RWPE2 (cell line): ENCODE results near the gene KRT24.

Experiments
- ATAC-seq: fragments of 200-7000 bp; cut with Tn5 transposase; 3 replicates; pipeline ENCODE4 v1.9.1; 2021; ENCODE audit warnings: low read depth
- DNase-seq: peaks from one replicate; pipeline ENCODE4 v3.0.0-alpha.2; 2020; ENCODE audit warnings: low spot score
- H3K27ac ChIP-seq: fragments of 450-650 bp; 2 replicates; pipeline ENCODE4 v1.5.1; 2017; ENCODE audit warnings: mild to moderate bottlenecking; ENCODE audit not compliant: poor library complexity, severe bottlenecking
- H3K27me3 ChIP-seq: fragments of 250-450 bp; sonication (Bioruptor Pico); 2 replicates; pipeline ENCODE4 v1.5.1; 2021; ENCODE audit warnings: mild to moderate bottlenecking, moderate library complexity; ENCODE audit not compliant: insufficient read depth, poor library complexity, severe bottlenecking
- H3K36me3 ChIP-seq: fragments of 250-450 bp; sonication (Bioruptor Pico); 2 replicates; pipeline ENCODE4 v1.5.1; 2020; ENCODE audit warnings: low read depth, mild to moderate bottlenecking, moderate library complexity
- H3K4me1 ChIP-seq: fragments of 250-450 bp; sonication (Bioruptor Pico); 2 replicates; pipeline ENCODE4 v1.5.1; 2021; ENCODE audit warnings: mild to moderate bottlenecking, moderate library complexity; ENCODE audit not compliant: insufficient read depth, poor library complexity, severe bottlenecking
- H3K4me3 ChIP-seq: fragments of 250-450 bp; sonication (Bioruptor Pico); 2 replicates; pipeline ENCODE4 v1.5.1; 2021; ENCODE audit warnings: mild to moderate bottlenecking, moderate library complexity; ENCODE audit not compliant: severe bottlenecking
- H3K9me3 ChIP-seq: fragments of 250-450 bp; sonication (Bioruptor Pico); 2 replicates; pipeline ENCODE4 v1.5.1; 2021; ENCODE audit warnings: mild to moderate bottlenecking, moderate library complexity; ENCODE audit not compliant: severe bottlenecking
- CTCF ChIP-seq: fragments of 450-650 bp; IDR thresholded peaks from one replicate; pipeline ENCODE4 v1.5.1; 2017; ENCODE audit warnings: mild to moderate bottlenecking, moderate library complexity; ENCODE audit not compliant: poor library complexity, severe bottlenecking

Gene KRT24

DNA sequence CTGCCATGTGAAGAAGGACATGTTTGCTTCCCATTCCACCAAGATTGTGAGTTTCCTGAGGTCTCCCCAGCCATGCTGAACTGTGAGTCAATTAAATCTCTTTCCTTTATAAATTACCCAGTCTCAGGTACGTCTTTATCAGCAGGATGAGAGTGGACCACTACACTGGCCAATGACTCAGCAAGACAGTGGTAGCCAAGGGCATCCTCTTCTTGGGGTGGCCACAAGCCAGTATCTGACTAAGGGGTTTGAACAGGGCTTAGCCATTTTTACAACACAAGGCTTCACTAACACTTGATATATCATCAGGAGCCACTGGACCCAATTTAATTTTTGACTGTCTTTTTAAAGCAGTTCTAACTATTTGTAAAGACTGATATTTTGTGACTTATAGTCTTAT, 21.1 kb upstream of the KRT24 start:
- no peak for TF ChIP-seq CTCF
- no peak overlapping the region for H3K27ac ChIP-seq
- no peak overlapping the region for H3K4me3 ChIP-seq
- no peaks in the 10 kb centered on the region for H3K36me3 ChIP-seq
- ATAC-seq (no peak), DNase-seq (no peak)
- H3K4me1 ChIP-seq: peaks cover 4% of the 10 kb centered on the region
- H3K27me3 ChIP-seq: no peaks in the 10 kb centered on the region
- H3K9me3 ChIP-seq: no peaks in the 10 kb centered on the region

- no peak overlapping the region for H3K27ac ChIP-seq
- DNase-seq: no peak
- H3K4me3 ChIP-seq: no peak overlapping the region
- no peak for TF ChIP-seq CTCF
- no peaks in the 10 kb centered on the region for H3K36me3 ChIP-seq
- H3K9me3 ChIP-seq: no peaks in the 10 kb centered on the region
- H3K27me3 ChIP-seq: no peaks in the 10 kb centered on the region
- no peaks in the 10 kb centered on the region for H3K4me1 ChIP-seq
- ATAC-seq: no peak
Observed at GRCh38 chr17:40722241-40722640, 18.7 kb upstream of the KRT24 start.

- Histone ChIP-seq H3K9me3 (no peaks in the 10 kb centered on the region), H3K36me3 (no peaks in the 10 kb centered on the region), H3K4me3 (no peak overlapping the region), H3K27ac (no peak overlapping the region), H3K27me3 (no peaks in the 10 kb centered on the region), H3K4me1 (no peaks in the 10 kb centered on the region)
- TF ChIP-seq CTCF: no peak
- ATAC-seq: no peak
- DNase-seq: no peak
Observed at GRCh38 chr17:40720899-40721298, 17.3 kb upstream of the KRT24 start.

- peak; percentile 61 for ATAC-seq
- no peak for DNase-seq
- H3K9me3 ChIP-seq: no peaks in the 10 kb centered on the region
- no peak overlapping the region for H3K4me3 ChIP-seq
- no peaks in the 10 kb centered on the region for H3K4me1 ChIP-seq
- TF ChIP-seq CTCF: no peak
- H3K27me3 ChIP-seq: no peaks in the 10 kb centered on the region
- no peaks in the 10 kb centered on the region for H3K36me3 ChIP-seq
- no peak overlapping the region for H3K27ac ChIP-seq
Observed at GRCh38 chr17:40718930-40719329, 15.4 kb upstream of the KRT24 start.

- H3K9me3 ChIP-seq: no peaks in the 10 kb centered on the region
- no peak overlapping the region for H3K27ac ChIP-seq
- H3K4me3 ChIP-seq: no peak overlapping the region
- ATAC-seq: no peak
- no peak for DNase-seq
- H3K27me3 ChIP-seq: no peaks in the 10 kb centered on the region
- no peak for TF ChIP-seq CTCF
- H3K4me1 ChIP-seq: no peaks in the 10 kb centered on the region
- no peaks in the 10 kb centered on the region for H3K36me3 ChIP-seq
Observed at GRCh38 chr17:40717776-40718175, 14.2 kb upstream of the KRT24 start.
